C1 segment of cervical spinal cord (tissue), 14 donors: ENCODE data around the gene OGDH.

Source experiments
- DNase-seq, 14 donors: peaks; one replicate each; lab custom pipeline; 2025; lab: John Stamatoyannopoulos, UW

Gene OGDH

GRCh38 chr7:44618045-44618444 is 11.6 kb downstream of the OGDH start:
- no peak for DNase-seq

- DNase-seq: no peak
These were observed 12.3 kb downstream of the OGDH start for GRCh38 chr7:44618753-44619152.

GRCh38 chr7:44621034-44621749 is 14.8 kb downstream of the OGDH start:
- DNase-seq: no peak

GRCh38 chr7:44621750-44622103 is 15.3 kb downstream of the OGDH start:
- DNase-seq: no peak

- DNase-seq: no peak
These were observed 16.1 kb downstream of the OGDH start for GRCh38 chr7:44622342-44623151.

GRCh38 chr7:44624318-44624717 is 17.9 kb downstream of the OGDH start:
- no peak for DNase-seq

GRCh38 chr7:44625526-44626471 is 19.4 kb downstream of the OGDH start:
- no peak for DNase-seq

GRCh38 chr7:44626620-44627019 is 20.2 kb downstream of the OGDH start:
- no peak for DNase-seq

- DNase-seq: no peak
These were observed 23.5 kb downstream of the OGDH start for GRCh38 chr7:44629829-44630522.

- no peak for DNase-seq
These were observed 24.5 kb downstream of the OGDH start for GRCh38 chr7:44630792-44631457.

GRCh38 chr7:44631458-44632115 is 25.2 kb downstream of the OGDH start:
- DNase-seq: no peak

GRCh38 chr7:44632196-44632595 is 25.8 kb downstream of the OGDH start:
- DNase-seq: no peak

- peak in 6 of 14 donors; percentile 25 to 66 (median 36) for DNase-seq
These were observed 27.1 kb downstream of the OGDH start for GRCh38 chr7:44633254-44634186.

- no peak for DNase-seq
These were observed 27.9 kb downstream of the OGDH start for GRCh38 chr7:44634187-44634838.

GRCh38 chr7:44634839-44635591 is 28.6 kb downstream of the OGDH start:
- DNase-seq: peak in 1 of 14 donors; percentile 15

GRCh38 chr7:44636041-44636584 is 29.7 kb downstream of the OGDH start:
- no peak for DNase-seq

GRCh38 chr7:44636926-44637325 is 30.5 kb downstream of the OGDH start:
- no peak for DNase-seq
